Left renal cortex interstitium (tissue), 4 donors: ENCODE measurements around the gene IQSEC1. TPM values are rescaled to one million over a fixed set of nuclear protein-coding genes. Genes with fewer than 3 reads are reported as not detected.

ENCODE experiments used
- DNase-seq, 4 donors: peaks; one replicate each; pipeline ENCODE4 v3.0.0-alpha.2; 2013; ENCODE audit warnings: low read depth in 4 of 4, low spot score in 2 of 4, missing footprints in 1 of 4
- polyA plus RNA-seq, 4 donors: library from polyadenylated mRNA; unstranded; fragments of 120-200 nt; gene quantifications; one replicate each; pipeline ENCODE4 v1.2.1, GENCODE V29; 2013; ENCODE audit not compliant: insufficient read length in 4 of 4

The IQSEC1 gene
- polyA plus RNA-seq, 4 donors = 27.0 to 42.2 (median 33.0) TPM

- DNase-seq = no peak
Observed at GRCh38 chr3:13071695-13072094, 1.5 kb downstream of the IQSEC1 start.

GRCh38 chr3:13070391-13071070 is 2.7 kb downstream of the IQSEC1 start:
- no peak for DNase-seq

- DNase-seq = no peak
Observed at GRCh38 chr3:13069495-13069894, 3.7 kb downstream of the IQSEC1 start.

GRCh38 chr3:13068269-13069010 is 4.8 kb downstream of the IQSEC1 start:
- DNase-seq = no peak

GRCh38 chr3:13067778-13068177 is 5.5 kb downstream of the IQSEC1 start:
- no peak for DNase-seq

- DNase-seq = no peak
Observed at GRCh38 chr3:13066834-13067233, 6.4 kb downstream of the IQSEC1 start.

- DNase-seq = no peak
Observed at GRCh38 chr3:13066236-13066635, 7.0 kb downstream of the IQSEC1 start.

GRCh38 chr3:13065727-13066126 is 7.5 kb downstream of the IQSEC1 start:
- no peak for DNase-seq

GRCh38 chr3:13064964-13065363 is 8.3 kb downstream of the IQSEC1 start:
- no peak for DNase-seq

- no peak for DNase-seq
Observed at GRCh38 chr3:13064159-13064868, 8.9 kb downstream of the IQSEC1 start.

GRCh38 chr3:13063225-13063624 is 10.0 kb downstream of the IQSEC1 start:
- DNase-seq = no peak

- no peak for DNase-seq
Observed at GRCh38 chr3:13062647-13063046, 10.6 kb downstream of the IQSEC1 start.

GRCh38 chr3:13060341-13060910 is 12.8 kb downstream of the IQSEC1 start:
- no peak for DNase-seq

- no peak for DNase-seq
Observed at GRCh38 chr3:13058346-13059120, 14.7 kb downstream of the IQSEC1 start.

GRCh38 chr3:13057282-13058040 is 15.8 kb downstream of the IQSEC1 start:
- no peak for DNase-seq

- DNase-seq = no peak
Observed at GRCh38 chr3:13055634-13056033, 17.6 kb downstream of the IQSEC1 start.

GRCh38 chr3:13054341-13055285 is 18.6 kb downstream of the IQSEC1 start:
- no peak for DNase-seq

- no peak for DNase-seq
Observed at GRCh38 chr3:13053893-13054292, 19.3 kb downstream of the IQSEC1 start.

- DNase-seq = no peak
Observed at GRCh38 chr3:13053420-13053819, 19.8 kb downstream of the IQSEC1 start.
